ENCODE data around the gene ORC4.
"Not testable (repeated sequence)": the region's sequence is repeated elsewhere in the genome, so short reads cannot be mapped to it uniquely, and the experiment has no call there.

Gene ORC4

DNA sequence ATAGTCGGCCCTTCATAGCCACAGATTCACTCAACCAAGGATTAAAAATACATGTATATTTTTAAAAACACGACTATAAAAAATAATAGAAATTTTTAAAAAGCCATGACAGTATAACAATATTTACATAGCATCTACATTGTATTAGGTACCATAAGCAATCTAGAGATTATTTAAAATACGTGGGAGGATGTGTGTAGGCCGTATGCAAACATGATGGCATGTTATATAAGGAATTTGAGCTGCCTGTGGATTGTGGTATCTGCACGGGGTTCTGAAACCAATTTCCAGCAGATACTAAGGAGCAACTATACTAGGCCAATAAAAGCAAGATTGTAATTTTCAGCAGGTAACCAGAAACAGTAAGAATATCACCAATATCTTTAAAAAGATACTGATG, 5.9 kb downstream of the ORC4 start:
- no peak for DNase-seq (ENCODE audit: low read depth)

DNA sequence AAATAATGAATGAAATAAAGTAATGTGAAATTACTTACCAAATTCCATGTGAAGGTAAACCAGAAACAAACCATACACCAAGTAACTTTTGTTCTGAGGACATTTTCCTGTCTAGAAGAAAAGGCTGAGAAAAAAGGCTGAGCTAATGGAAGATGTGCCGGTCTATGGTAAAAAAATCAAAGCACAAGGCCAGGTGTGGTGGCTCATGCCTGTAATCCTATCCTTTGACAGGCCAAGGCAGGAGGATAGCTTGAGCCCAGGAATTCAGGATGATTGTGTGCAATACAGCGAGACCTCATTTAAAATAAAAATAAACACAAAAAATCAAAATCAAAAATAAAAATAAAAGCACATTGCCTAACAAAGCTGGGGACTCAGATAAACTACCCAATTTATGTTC, 6.7 kb downstream of the ORC4 start:
- DNase-seq (ENCODE audit: low read depth), result no peak

DNA sequence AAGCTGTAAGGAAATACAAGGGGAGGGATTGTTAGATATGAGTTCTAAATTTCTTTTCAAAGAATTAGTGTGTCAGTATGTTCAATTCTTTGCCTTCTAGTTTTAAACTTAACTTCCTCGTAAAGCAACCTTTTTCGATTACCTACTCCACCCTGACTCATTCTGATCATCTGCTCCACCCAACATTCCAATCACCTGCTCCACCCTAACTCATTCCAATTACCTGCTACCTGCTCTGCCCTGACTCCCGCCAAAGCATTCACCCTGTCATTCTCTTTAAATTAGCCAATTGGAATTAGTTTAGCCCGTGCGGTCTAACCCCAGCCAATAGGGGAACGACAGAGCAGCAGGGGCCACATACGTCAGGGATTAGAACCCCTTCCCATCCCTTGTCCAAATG, 12.1 kb downstream of the ORC4 start:
- DNase-seq (ENCODE audit: low read depth), result not testable (repeated sequence)

DNA sequence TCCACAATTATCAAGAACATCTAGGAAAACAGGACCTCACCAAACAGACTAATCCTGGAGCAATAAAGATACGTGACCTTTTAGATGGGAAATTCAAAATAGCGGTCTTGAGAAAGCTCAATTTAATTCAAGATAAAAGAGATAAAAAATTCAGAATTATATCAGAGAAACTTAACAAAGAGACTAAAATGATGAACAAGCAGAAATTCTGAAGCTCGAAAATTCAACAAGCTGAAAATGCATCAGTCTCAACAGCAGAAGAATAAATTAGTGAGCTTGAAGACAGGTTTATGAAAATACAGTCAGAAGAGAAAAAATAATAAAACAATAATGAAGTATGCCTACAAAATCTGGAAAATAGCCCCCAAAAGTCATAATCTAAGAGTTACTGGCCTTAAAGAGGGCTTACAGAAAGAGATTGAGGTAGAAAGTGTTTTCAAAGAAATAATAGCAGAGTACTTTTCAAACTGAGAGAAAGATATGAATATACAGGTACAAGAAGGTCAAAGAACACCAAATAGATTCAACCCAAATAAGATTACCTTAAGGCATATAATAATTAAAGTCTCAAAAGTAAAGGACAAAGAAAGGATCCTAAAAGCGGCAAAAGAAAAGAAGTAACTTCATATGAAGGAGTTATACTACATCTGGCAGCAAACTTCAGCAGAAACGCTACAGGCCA, 13.2 kb downstream of the ORC4 start:
- DNase-seq (ENCODE audit: low read depth), result no peak

DNA sequence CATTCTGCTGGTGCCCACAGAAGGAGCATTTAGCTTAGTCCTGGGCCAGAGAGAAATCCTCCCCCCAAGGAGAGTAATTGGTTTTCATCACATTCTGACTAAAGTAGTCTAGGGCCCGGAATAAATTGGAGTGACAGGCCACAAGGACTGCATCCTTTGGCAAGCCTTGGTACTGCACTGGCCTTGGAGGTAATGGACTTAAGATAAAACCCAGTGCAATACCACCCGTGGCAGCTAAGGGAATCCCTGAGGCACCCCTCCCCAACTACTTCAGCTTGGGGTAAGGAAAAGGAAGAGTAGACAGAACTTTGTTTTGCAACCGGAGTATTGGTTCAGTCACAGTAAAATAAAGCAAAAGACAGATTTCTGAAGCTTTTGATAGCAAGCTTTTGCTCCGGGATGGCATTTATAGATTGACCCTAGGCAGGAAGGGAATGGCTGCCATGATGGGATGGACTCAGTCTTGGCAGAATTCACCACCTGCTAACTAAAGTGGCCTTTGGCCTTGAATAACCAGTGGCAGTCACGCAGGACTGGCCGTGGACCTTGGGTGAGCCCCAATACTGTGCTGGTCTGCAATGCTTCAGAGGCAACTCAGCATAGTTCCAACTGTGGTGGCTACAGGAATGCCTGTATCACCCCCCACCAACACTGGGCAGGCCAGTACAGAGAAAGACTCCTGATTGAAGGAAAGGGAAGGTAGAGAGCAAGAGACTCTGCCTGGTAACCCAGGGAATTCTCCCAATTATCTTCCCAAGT, 14.1 kb downstream of the ORC4 start:
- DNase-seq (ENCODE audit: low read depth), result no peak

DNA sequence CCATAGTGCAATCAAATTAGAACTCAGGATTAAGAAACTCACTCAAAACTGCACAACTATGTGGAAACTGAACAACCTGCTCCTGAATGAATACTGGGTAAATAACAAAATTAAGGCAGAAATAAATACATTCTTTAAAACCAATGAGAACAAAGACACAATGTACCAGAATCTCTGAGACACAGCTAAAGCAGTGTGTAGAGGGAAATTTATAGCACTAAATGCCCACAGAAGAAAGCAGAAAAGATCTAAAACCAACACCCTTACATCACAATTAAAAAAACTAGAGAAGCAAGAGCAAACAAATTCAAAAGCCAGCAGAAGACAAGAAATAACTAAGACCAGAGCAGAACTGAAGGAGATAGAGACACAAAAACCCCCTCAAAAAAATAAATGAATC, 18.1 kb downstream of the ORC4 start:
- not testable (repeated sequence) for DNase-seq (ENCODE audit: low read depth)

DNA sequence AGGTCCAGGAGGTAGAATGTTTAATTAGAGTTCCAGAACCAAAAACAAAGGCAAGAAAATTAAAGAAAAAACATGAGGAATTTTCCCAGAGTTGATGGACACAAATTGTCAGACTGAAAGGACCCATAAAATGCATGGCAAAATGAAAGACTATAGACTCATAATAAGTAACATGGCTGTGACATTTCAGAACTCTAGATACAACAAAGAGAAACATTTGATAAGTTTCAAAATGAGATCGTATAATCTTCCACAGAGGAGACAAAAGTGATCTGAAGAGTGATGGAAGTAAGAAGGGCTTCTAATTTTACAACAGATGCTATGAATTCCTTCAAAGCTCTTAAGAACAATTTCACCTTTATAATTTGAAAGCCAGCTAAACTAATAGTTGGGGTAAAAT, 20.4 kb downstream of the ORC4 start:
- DNase-seq (ENCODE audit: low read depth), result no peak

DNA sequence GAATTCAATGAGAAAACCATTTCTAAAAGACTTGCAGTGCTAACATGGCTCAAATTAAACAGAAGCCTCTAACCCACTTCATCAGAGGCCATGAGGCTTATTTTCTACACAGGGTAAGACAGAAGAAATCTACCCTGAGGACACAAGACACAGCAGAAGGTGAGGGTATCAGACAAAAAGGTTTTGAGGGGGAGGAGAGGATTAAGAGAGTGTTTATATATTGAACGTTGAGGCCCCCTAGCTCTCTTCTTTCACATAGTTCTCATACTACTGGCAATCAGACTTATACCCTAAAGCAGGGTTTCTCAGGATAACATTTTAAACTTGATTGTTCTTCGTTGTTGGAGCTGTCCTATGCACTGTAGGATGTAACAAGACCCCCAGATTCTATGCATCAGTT, 21.4 kb downstream of the ORC4 start:
- no peak for DNase-seq (ENCODE audit: low read depth)

DNA sequence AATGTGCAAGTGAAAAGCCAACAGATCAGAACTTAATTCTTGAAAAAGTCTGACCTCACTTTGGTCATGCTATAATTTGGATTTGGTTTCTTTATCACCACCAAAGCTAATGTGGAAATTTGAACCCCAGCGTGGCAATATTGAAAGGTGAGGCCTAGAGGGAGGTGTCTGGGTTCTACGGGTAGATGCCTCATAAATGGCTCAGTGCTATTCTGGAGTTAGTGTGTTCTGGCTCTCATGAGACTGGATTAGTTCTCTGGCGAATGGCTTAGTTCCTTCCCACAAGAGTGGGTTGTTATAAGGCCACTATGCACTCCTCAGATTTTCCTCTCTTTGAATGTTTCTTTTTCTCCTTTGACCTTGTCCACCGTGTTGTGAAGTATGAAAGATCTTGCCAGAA, 22.3 kb downstream of the ORC4 start:
- no peak for DNase-seq (ENCODE audit: low read depth)

DNA sequence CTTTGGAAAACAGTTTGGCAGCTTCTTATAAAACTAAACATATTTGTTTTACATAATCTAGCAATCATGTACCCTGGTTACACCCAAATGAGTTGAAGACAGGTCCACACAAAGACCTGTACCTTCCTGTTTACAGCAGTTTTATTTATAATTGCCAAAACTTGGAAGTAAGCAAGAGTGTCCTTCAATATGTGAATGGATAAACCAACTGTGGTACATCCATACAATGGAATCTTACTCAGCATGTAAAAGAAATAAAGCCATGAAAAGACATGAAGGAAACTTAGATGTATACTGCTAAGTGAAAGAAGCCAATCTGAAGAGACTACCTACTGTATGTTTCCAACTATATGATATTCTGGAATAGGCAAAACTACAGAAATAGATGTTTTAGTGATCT, 23.7 kb downstream of the ORC4 start:
- no peak for DNase-seq (ENCODE audit: low read depth)

DNA sequence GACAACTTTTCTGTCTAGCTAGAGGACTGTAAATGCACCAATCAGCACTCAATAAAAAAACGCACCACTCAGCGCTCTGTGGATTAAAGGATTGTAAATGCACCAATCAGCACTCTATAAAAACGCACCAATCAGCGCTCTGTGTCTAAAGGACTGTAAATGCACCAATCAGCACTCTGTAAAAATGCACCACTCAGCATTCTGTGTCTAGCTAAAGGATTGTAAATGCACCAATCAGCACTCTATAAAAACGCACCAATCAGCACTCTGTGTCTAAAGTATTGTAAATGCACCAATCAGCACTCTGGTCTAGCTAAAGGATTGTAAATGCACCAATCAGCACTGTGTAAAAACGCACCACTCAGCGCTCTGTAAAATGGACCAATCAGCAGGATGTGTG, 25.6 kb downstream of the ORC4 start:
- not testable (repeated sequence) for DNase-seq (ENCODE audit: low read depth)

DNA sequence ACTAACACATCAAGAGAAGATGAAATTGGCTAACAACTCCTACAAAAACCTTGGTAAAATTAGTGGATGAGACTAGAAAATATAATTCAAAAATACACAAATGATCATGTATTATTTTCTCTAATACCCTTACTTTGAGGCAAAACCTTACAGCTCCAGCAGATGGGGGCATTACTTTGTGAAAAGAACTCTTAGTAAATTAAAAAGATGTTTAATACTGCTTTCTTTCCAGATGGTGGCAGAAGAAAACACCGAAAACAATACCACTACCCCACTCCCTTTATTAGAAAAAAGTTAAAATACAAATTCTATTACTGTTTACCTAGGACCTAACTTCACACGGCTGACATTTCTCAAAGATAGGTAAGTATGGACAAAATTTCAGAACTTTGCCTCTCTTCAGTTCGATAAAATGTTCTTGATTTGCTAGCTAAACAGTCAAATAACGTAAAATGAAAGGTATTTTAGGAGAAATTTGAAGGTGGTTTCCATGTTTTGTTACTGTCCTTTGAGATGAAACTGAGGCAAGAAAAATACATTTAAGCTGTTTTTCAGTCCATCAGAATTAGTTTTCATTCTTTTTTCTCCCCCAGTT, 30.6 kb downstream of the ORC4 start:
- DNase-seq (ENCODE audit: low read depth), result peak; percentile 63

DNA sequence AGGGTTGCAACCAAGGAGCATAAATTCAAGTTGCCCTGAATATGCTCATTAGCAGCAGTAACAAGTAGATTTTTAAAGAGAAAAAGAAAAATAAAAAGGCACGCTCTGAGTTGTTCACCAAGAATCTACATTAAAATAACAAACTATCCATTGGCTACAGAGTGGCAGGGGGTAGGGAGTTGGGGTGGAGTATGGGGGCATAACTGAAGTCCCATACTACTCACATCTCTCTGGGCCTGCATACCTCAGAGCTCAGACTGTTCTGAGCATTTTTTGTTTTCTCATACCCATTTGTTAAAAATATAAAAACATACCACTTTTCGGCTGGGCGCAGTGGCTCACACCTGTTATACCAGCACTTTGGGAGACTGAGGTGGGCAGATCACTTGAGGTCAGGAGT, 31.4 kb downstream of the ORC4 start:
- no peak for DNase-seq (ENCODE audit: low read depth)

DNA sequence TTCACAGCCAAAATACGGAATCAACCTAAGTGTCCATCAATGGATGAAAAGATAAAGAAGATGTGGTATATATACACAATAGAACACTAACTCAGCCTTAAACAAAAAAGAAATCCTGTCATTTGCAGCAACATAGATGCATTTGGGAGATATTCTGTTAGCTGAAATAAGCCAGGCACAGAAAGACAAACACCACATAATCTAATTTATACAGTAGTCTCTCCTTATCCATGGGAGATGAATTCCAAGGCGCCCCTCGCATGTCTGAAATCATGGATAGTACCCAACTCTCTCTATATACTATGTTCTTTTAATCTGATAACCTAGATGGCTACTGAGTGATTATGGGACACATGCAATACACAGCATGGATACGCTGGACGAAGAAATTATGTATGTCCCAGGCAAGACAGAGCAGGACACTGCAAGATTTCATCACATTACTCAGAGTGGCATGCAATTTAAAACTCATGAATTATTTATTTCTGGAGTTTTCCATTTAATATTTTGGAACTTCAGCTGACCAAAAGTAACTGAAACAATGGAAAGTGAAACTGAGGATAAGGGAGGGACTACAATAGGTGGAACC, 39.5 kb downstream of the ORC4 start:
- DNase-seq (ENCODE audit: low read depth), result no peak

DNA sequence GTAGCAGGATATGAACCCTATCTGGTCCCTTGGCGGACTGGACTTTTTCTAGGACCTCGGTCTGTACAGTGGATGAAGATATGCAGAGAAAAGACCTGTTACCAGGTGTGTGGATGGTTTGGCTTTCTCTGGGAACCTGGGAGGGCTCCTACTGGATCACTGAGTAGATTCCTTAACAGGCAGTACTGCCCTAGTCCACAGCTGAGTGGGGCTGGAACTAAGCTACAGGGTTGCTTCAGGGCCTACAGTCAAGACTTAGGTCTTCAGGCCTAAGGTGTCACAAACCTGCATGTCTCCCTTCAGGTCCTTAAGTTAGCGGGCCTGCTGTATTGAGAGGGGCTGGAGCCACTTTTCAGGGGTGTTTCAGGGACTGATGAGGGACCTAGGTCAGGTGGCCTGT, 42.9 kb downstream of the ORC4 start:
- no peak for DNase-seq (ENCODE audit: low read depth)

DNA sequence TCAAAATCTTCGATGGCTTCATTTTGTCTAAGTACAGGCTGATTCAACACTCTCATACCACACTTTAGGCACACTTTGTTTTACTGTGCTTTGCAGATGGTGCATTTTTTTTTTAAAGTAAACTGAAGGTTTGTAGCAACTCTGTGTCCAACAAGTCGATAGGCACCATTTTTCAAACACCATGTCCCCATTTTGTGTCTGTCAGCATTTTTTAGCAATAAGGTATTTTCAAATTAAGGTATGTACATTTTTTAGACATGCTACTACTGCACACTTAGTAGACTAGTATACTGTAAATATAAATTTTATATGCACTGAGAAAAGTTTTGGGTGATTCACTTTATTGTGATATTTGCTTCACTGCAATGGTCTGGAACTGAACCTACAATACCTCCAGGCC, 44.4 kb downstream of the ORC4 start:
- no peak for DNase-seq (ENCODE audit: low read depth)

DNA sequence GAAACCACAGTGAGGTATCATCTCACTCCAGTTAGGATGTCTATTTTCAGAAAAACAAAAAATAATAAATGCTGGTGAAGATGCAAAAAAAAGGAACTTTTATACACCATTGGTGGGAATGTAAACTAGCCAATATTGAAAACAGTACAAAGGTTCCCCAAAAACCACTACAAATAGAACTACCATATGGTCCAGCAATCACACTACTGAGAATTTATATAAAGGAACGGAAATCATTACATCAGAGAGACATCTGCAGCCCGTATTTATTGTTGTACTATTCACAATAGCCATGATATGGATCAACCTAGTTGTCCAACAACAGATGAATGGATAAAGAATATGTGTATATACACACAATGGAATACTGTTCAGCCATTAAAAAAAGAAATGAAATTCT, 52.0 kb downstream of the ORC4 start:
- DNase-seq (ENCODE audit: low read depth), result no peak

DNA sequence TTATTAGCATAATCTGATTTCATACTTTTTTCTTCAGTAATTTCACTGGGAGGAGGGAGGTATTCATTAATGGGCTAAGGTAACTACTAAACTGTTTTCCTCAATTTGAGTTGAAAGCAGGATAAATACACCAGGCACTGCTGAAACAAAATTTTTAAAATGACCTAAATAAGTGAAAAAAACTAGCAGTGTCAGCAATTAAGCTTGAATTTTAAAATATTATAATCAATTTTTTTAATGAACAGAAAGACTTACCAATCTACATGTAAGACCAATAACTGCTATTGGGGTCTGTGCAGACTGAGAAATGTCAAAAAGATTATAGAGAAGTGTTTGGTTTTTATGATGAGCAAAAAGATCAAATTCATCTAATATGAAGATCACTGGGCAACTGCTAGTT, 68.4 kb downstream of the ORC4 start:
- no peak for DNase-seq (ENCODE audit: low read depth)

DNA sequence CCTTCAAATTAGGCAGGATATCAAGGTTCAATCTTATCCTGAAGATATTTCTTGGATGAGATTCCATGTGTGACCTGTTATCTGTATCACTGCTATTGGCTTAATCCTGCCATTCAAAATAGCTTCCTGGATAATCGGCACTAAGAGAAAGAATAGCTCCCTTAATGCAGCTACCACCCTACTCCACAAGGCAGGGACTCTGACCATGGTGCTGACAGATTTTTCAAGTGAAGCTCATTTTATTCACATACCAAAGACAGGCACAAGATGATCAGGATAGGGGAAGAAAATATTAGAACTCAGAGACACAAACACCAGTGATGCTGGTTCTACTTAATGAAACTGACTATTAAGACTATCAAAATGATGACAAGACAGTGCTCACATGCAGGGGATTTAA, 74.9 kb downstream of the ORC4 start:
- peak; percentile 41 for DNase-seq (ENCODE audit: low read depth)

DNA sequence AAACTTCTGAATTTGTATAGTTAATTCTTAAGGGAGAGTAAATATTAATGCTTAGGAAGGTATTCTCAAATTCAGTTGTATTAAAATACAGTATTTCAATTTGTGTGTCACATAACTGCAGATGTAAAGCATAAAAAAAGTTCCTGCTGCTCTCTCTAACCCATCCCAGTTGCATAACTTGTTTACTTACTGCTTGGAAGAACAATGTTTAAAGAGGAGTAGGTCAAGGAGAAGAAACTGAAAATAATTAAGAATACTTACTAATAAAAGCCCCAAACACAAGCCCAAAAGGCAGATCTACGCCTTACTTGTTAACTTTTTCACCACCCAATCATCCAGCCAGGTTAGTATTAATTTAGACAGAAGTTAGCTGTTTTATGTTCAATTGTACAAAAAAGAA, 81.2 kb downstream of the ORC4 start:
- peak; percentile 4 for DNase-seq (ENCODE audit: low read depth)

DNA sequence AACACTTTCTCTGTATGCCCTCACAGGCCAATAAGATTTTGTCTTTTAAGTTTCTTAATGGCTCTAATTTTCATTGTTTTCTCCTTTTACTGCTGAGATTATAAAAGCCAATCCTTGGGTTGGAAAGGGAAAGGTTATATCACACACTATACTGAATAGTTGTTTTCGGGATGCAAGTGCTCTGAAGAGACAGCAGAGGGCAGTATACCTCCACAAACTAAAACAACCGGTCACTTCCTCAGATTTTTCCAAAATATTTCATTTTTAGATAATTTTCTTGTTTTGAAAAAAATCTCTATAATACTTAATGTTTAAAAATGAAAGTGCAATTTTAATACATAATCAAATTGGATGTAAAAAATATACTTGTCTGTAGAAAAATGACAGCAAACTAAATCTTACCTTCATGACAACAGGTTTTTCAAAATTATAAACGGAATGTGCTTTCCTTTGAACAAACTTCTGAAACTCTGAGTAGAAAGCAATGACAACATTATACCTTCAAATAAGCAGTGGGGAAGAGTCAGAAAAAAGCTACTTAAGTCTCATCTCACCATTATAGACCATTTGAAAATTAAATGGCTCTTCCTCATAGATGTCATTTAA, 82.7 kb downstream of the ORC4 start:
- DNase-seq (ENCODE audit: low read depth), result peak; percentile 38

DNA sequence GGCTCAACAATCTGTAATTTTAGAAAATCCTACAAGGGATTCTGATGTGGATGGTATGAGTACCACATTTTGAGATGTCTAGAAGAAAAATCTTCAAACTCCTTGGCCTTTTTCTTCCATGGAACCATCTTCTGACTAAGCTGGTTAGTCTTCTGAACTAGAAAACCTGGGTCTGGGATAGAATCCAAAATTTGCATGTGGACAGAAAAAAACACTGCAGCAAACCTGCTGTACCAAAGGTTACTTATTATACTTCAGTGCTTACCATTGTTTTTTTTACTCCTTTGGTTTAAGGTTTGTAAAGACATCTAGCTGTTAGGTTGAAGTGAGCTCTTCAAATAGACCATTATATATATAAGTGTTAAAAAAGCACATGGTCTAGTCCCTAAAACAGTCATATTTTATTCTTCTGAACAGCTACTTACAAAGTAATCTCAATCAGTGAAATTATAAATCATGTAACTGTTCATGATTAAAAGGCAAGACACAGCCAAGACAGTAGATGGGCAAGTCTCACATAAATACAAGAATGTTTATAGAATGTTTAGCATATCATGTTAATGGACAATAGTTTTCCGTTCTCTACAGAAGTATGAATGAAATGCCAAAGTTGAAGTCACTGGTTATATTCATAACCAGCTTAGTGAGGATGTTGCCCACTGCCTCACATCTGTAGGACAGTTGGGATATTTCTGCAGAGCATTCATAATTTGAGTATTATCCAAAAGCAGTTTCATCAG, 85.5 kb downstream of the ORC4 start:
- no peak for DNase-seq (ENCODE audit: low read depth)

Measured in iris pigment epithelial cell (primary cell).